Common myeloid progenitor, CD34-positive (primary cell): ENCODE data around the gene CUTA.

ENCODE experiments used
- CTCF ChIA-PET: fragments of 350-600 bp; sonication (Branson Sonifier 250); formaldehyde crosslinking; loops from one replicate; lab custom pipeline; 2021; ENCODE audit warnings: antibody characterized with exemption; lab: Charles Lee
- POLR2A ChIA-PET: fragments of 350-600 bp; sonication (Branson Sonifier 250); formaldehyde crosslinking; loops from one replicate; lab custom pipeline; 2021; ENCODE audit warnings: antibody characterized with exemption; lab: Charles Lee
- DNase-seq, 3 donors: peaks; one replicate each; pipeline versions ENCODE4 v3.0.0 to v3.0.0-alpha.2; 2013
- H3K27ac ChIP-seq, 2 experiments: 1 replicate in 1 of 2; 2 replicates in 1 of 2; pipeline ENCODE4 v1.7.0; 2013; ENCODE audit warnings: inconsistent platforms in 2 of 2, low read length in 2 of 2, mild to moderate bottlenecking in 2 of 2, low read depth in 1 of 2, moderate library complexity in 1 of 2; ENCODE audit not compliant: severe bottlenecking in 2 of 2, insufficient read depth in 1 of 2, poor library complexity in 1 of 2
- H3K27me3 ChIP-seq, 5 experiments: replicated peaks in 2 of 5; 1 replicate in 3 of 5; 2 replicates in 2 of 5; pipeline versions ENCODE4 v1.6.1 to v1.7.0; 2013; ENCODE audit warnings: low read length in 4 of 5, mild to moderate bottlenecking in 2 of 5, moderate library complexity in 2 of 5, inconsistent platforms in 1 of 5; ENCODE audit not compliant: insufficient read depth in 5 of 5, control insufficient read depth in 4 of 5
- H3K36me3 ChIP-seq, 4 experiments: 1 replicate in 2 of 4; 2 replicates in 2 of 4; pipeline versions ENCODE4 v1.6.1 to v1.7.0; 2013; ENCODE audit warnings: low read length in 3 of 4, control low read depth in 1 of 4, mild to moderate bottlenecking in 1 of 4; ENCODE audit not compliant: control insufficient read depth in 4 of 4, insufficient read depth in 4 of 4
- H3K4me1 ChIP-seq, 4 experiments: 1 replicate in 3 of 4; 2 replicates in 1 of 4; pipeline versions ENCODE4 v1.6.1 to v1.7.1; 2013; ENCODE audit warnings: low read length in 3 of 4, mild to moderate bottlenecking in 3 of 4, control low read depth in 1 of 4, inconsistent platforms in 1 of 4, moderate library complexity in 1 of 4; ENCODE audit not compliant: control insufficient read depth in 4 of 4, insufficient read depth in 4 of 4; ENCODE audit errors: control extremely low read depth in 1 of 4
- H3K4me3 ChIP-seq, 7 experiments: 1 replicate in 4 of 7; 2 replicates in 3 of 7; pipeline versions ENCODE4 v1.5.1 to v1.7.0; 2013; ENCODE audit warnings: mild to moderate bottlenecking in 7 of 7, low read length in 6 of 7, moderate library complexity in 6 of 7, inconsistent platforms in 2 of 7, low read depth in 2 of 7, control low read depth in 1 of 7; ENCODE audit not compliant: insufficient read depth in 4 of 7, control insufficient read depth in 1 of 7; ENCODE audit errors: extremely low read depth in 1 of 7
- H3K9me3 ChIP-seq, 5 experiments: 1 replicate in 4 of 5; 2 replicates in 1 of 5; pipeline versions ENCODE4 v1.6.1 to v1.7.1; 2013; ENCODE audit warnings: low read length in 4 of 5, mild to moderate bottlenecking in 2 of 5, inconsistent platforms in 1 of 5, low read depth in 1 of 5, moderate library complexity in 1 of 5; ENCODE audit not compliant: control insufficient read depth in 4 of 5, insufficient read depth in 2 of 5; ENCODE audit errors: control extremely low read depth in 1 of 5
- WGBS: methylation state at CpG from one replicate; pipeline ENCODE4 v1.1.5; 2013; ENCODE audit not compliant: insufficient coverage; 5-methylcytosine and 5-hydroxymethylcytosine counted together

Gene CUTA

DNA sequence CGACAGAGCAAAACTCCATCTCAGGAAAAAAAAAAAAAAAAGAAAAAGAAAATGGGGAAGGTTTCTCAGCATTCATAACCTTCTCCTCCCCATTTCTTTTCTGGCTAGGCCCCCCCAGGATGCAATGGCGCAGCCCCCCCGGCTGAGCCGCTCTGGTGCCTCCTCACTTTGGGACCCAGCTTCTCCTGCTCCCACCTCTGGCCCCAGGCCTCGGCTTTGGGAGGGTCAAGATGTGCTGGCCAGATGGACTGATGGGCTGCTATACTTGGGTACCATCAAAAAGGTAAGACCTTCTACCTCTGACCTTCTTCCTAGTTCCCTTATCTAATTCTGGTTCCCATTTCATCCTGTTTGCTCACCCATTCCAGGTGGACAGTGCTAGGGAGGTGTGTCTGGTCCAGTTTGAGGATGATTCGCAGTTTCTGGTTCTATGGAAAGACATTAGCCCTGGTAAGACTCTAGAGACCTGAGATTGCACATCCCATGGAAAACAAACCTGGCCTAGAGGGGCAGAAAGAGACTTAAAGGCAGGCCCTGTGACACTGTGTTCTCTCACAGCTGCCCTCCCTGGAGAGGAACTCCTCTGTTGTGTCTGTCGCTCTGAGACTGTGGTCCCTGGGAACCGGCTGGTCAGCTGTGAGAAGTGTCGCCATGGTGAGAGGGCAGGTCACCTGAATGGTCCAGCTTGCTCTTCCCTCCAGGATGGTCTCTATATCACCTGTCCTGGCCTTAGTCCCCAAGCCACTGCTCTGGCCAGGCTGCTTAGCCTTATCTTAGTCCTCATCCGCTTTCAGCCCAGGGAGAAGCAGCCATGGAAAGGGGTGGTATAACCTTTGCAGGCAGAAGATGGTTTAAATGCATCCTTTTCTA lies 5.5 kb downstream of the CUTA start:
- H3K27me3 ChIP-seq: no peaks in the 10 kb centered on the region
- ChIA-PET POLR2A (interaction anchor here (1.2 kb wide), 1 partner anchor 13 kb away, joined by 3 read pairs; no protein-coding TSS in a partner anchor), CTCF (interaction anchor here (1.6 kb wide), 1 partner anchor 13 kb away, joined by 3 read pairs; no protein-coding TSS in a partner anchor)
- H3K4me1 ChIP-seq: peaks cover 10 to 46% (median 32%) of the 10 kb centered on the region in 4 experiments
- DNase-seq: no peak
- H3K9me3 ChIP-seq: no peaks in the 10 kb centered on the region
- H3K36me3 ChIP-seq: peaks cover 4 to 55% (median 33%) of the 10 kb centered on the region in 4 experiments
- 92% methylated on average over 9 of the region's 10 CpGs for WGBS
- no peak overlapping the region for H3K4me3 ChIP-seq
- H3K27ac ChIP-seq: peak overlapping the region in 1 of 2 experiments; percentile 22

DNA sequence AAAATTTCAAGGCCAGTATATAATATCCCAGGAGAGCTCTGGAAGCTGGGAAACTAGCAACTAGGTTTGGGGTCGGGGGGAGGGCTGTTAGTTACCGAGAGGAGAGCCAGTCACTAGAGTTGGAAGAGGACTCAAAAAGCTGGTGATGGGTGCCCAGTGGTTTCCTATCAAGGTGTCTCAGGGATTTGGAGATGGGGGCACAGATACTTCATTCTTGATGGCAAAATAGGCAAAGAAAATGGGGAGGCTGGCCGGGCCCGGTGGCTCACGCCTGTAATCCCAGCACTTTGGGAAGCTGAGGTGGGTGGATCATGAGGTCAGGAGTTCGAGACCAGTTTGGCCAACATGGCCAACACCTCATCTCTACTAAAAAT lies 6.3 kb downstream of the CUTA start:
- DNase-seq: no peak
- Histone ChIP-seq H3K27ac (peak overlapping the region; percentile 33 to 85), H3K27me3 (no peaks in the 10 kb centered on the region), H3K4me3 (peak overlapping the region; percentile 68 to 92 (median 78)), H3K36me3 (peaks cover 4 to 57% (median 37%) of the 10 kb centered on the region in 4 experiments), H3K4me1 (peaks cover 5 to 39% (median 25%) of the 10 kb centered on the region in 4 experiments), H3K9me3 (no peaks in the 10 kb centered on the region)
- POLR2A ChIA-PET: interaction anchor here (1.2 kb wide), 1 partner anchor 14 kb away, joined by 3 read pairs; no protein-coding TSS in a partner anchor
- WGBS: 66% methylated on average over 5 of the region's 6 CpGs
- CTCF ChIA-PET: no interaction called here

GRCh38 chr6:33410711-33411631 lies 6.9 kb downstream of the CUTA start, which contains the start of gene PHF1:
TSS of gene PHF1 (plus strand) at chr6:33411014. CDS start at chr6:33412264, 1,250 bp downstream.
- Histone ChIP-seq H3K9me3 (no peaks in the 10 kb centered on the region), H3K4me3 (peak within 1 kb of the TSS; percentile 68 to 92 (median 85)), H3K36me3 (peaks cover 5 to 58% (median 39%) of the 10 kb centered on the region in 4 experiments), H3K4me1 (peaks cover 4 to 33% (median 20%) of the 10 kb centered on the region in 4 experiments), H3K27ac (peak within 1 kb of the TSS; percentile 59 to 92), H3K27me3 (no peaks in the 10 kb centered on the region)
- POLR2A ChIA-PET: interaction anchor here (1.1 to 1.2 kb wide), 2 partner anchors 15 to 140 kb away, joined by 3 to 4 read pairs; partner anchors contain the start of genes RPS18 and VPS52
- CTCF ChIA-PET: interaction anchor here (1.2 kb wide), 1 partner anchor 14 kb away, joined by 4 read pairs; no protein-coding TSS in a partner anchor
- WGBS: under 1% methylated on average over 31 of the region's 67 CpGs
- DNase-seq: no peak

- POLR2A ChIA-PET: interaction anchor here (1.1 kb wide), 1 partner anchor 139 kb away, joined by 4 read pairs; the partner anchor contains the start of genes RPS18 and VPS52
- WGBS: 0% methylated on average over 33 of the region's 65 CpGs
Observed at GRCh38 chr6:33410050-33410710, 7.7 kb downstream of the CUTA start.

GRCh38 chr6:33407132-33407718 lies 10.7 kb downstream of the CUTA start:
- no peak overlapping the region for H3K4me3 ChIP-seq
- H3K36me3 ChIP-seq: peaks cover 6 to 54% (median 31%) of the 10 kb centered on the region in 4 experiments
- 89% methylated on average over 4 of the region's 5 CpGs for WGBS
- CTCF ChIA-PET: interaction anchor here (0.5 to 2.6 kb wide), 13 partner anchors 10 to 157 kb away, joined by 3 to 18 read pairs (median 3); partner anchors contain the start of gene B3GALT4
- no peaks in the 10 kb centered on the region for H3K9me3 ChIP-seq
- H3K27ac ChIP-seq: peak overlapping the region in 1 of 2 experiments; percentile 7
- POLR2A ChIA-PET: interaction anchor here (0.6 kb wide), 1 partner anchor 40 kb away, joined by 4 read pairs; no protein-coding TSS in a partner anchor
- H3K27me3 ChIP-seq: no peaks in the 10 kb centered on the region
- peak; percentile 66 to 85 (median 75) for DNase-seq
- H3K4me1 ChIP-seq: peaks cover 4 to 22% (median 15%) of the 10 kb centered on the region in 4 experiments

More at GRCh38 chr6:33410050-33410710, 7.7 kb downstream of the CUTA start:
- Histone ChIP-seq H3K27me3 (no peaks in the 10 kb centered on the region), H3K4me3 (peak overlapping the region; percentile 59 to 90 (median 85)), H3K4me1 (peaks cover 4 to 26% (median 19%) of the 10 kb centered on the region in 4 experiments), H3K27ac (peak overlapping the region; percentile 59 to 92), H3K9me3 (no peaks in the 10 kb centered on the region), H3K36me3 (peaks cover 5 to 58% (median 35%) of the 10 kb centered on the region in 4 experiments)
- DNase-seq: peak; percentile 97 to 99 (median 99)
- CTCF ChIA-PET: interaction anchor here (0.5 to 1.2 kb wide), 3 partner anchors 15 to 159 kb away, joined by 3 to 4 read pairs (median 3); no protein-coding TSS in a partner anchor
